ENCODE data around the gene TANC1. TPM values are rescaled to one million over a fixed set of nuclear protein-coding genes. Genes with fewer than 3 reads are reported as not detected.

The TANC1 gene
- total and polyA plus RNA-seq, 2 of the 4 experiments (the other 2 are of a cell fraction) = 10.2 to 12.9 TPM

GRCh38 chr2:159183346-159183745 is 214.9 kb downstream of the TANC1 start:
- H4K91ac ChIP-seq (ENCODE audit: insufficient read depth, low read depth, low read length) = no peak overlapping the region
- no peak overlapping the region for H4K8ac ChIP-seq (ENCODE audit: low read depth in 2 of 2, low read length in 2 of 2)
- H2BK15ac ChIP-seq (ENCODE audit: low read depth, low read length) = no peak overlapping the region
- H3K27me3 ChIP-seq (ENCODE audit: control insufficient read depth, insufficient read depth, low read length) = no peaks in the 10 kb centered on the region
- no peaks in the 10 kb centered on the region for H3K9me3 ChIP-seq (ENCODE audit: control insufficient read depth, insufficient read depth, low read length)
- peaks cover 24% of the 10 kb centered on the region for H3K9me1 ChIP-seq (ENCODE audit: insufficient read depth, low read length)
- H3K4me2 ChIP-seq (ENCODE audit: low read depth, low read length) = no peak overlapping the region
- H2BK5ac ChIP-seq (ENCODE audit: low read depth, low read length, poor library complexity, severe bottlenecking) = no peak overlapping the region
- no peak overlapping the region for H2AFZ ChIP-seq (replicated peaks; ENCODE audit: low read length, poor library complexity)
- H3K9ac ChIP-seq (ENCODE audit: low read depth, low read length) = no peak overlapping the region
- ChIA-PET CTCF (no interaction called here), POLR2A (ENCODE audit: unreplicated experiment) (no interaction called here)
- H3K36me3 ChIP-seq (ENCODE audit: control insufficient read depth, insufficient read depth, low read length) = peaks cover 55% of the 10 kb centered on the region
- no peak overlapping the region for H2BK120ac ChIP-seq (ENCODE audit: low read depth, low read length)
- H3K23ac ChIP-seq (ENCODE audit: low read depth, low read length) = no peak overlapping the region
- intact Hi-C loops (cut with micrococcal nuclease) = no loop called here
- H2AK9ac ChIP-seq (replicated peaks; ENCODE audit: low read depth, low read length, poor library complexity) = no peak overlapping the region
- H2AK5ac ChIP-seq (ENCODE audit: low read depth, low read length) = no peak overlapping the region
- peaks cover 6% of the 10 kb centered on the region for H4K20me1 ChIP-seq (ENCODE audit: insufficient read depth, low read length)
- 86% methylated on average over 8 of the region's 9 CpGs; no CpG with 5 or more reads in 1 of the 2 experiments for WGBS, 2 experiments (ENCODE audit: extremely low coverage in 2 of 2, insufficient read length in 1 of 2)
- dilution Hi-C loops (cut with HindIII; ENCODE audit: low sequenced_read_pairs, unreplicated experiment) = no loop called here
- no peak overlapping the region for H3K56ac ChIP-seq (ENCODE audit: extremely low read depth, insufficient read depth, low read length)
- ATAC-seq (ENCODE audit: low read depth) = no peak
- no peak overlapping the region for H3K4ac ChIP-seq (ENCODE audit: low read depth, low read length)
- DNase-seq = no peak
- no peak overlapping the region for H3K27ac ChIP-seq (ENCODE audit: insufficient read depth, low read length)
- peaks cover 5% of the 10 kb centered on the region for H3K4me1 ChIP-seq (ENCODE audit: control insufficient read depth, insufficient read depth, low read length)
- no TSS peak for BruUV-seq (replicated peaks)
- no peak overlapping the region for H3K14ac ChIP-seq (replicated peaks; ENCODE audit: low read depth, low read length)
- H4K5ac ChIP-seq (ENCODE audit: low read depth, low read length) = no peak overlapping the region
- in situ Hi-C loops (cut with MboI; ENCODE audit: low sequenced_read_pairs) = no loop called here
- no peak overlapping the region for H3K4me3 ChIP-seq (ENCODE audit: insufficient read depth, low read depth, low read length)
- no peak overlapping the region for H3K18ac ChIP-seq (ENCODE audit: low read depth, low read length)
- H3K79me1 ChIP-seq (ENCODE audit: low read depth in 1 of 2, low read length in 2 of 2) = peaks cover 0 to 25% of the 10 kb centered on the region in 2 experiments; a peak in 3 of 4 replicates
- no peak overlapping the region for H2BK20ac ChIP-seq (ENCODE audit: low read depth, low read length)
- TF ChIP-seq POLR2A (IDR thresholded peaks at IDR 0.05; ENCODE audit: low read depth, low read length) (no peak), MAZ (IDR thresholded peaks at IDR 0.05; ENCODE audit: borderline replicate concordance, low read depth, low read length) (no peak), BHLHE40 (IDR thresholded peaks at IDR 0.05; ENCODE audit: low read depth, low read length) (no peak), RCOR1 (IDR thresholded peaks at IDR 0.05; ENCODE audit: insufficient replicate concordance, low read length) (no peak), USF2 (IDR thresholded peaks at IDR 0.05; ENCODE audit: low read depth, low read length) (no peak), SMC3 (IDR thresholded peaks at IDR 0.05; ENCODE audit: low read depth, low read length) (no peak), MAFK (IDR thresholded peaks at IDR 0.05; ENCODE audit: low read depth, low read length) (no peak), NFE2L2 (IDR thresholded peaks at IDR 0.05; ENCODE audit: low read depth, low read length) (no peak), MXI1 (IDR thresholded peaks at IDR 0.05; ENCODE audit: borderline replicate concordance, low read depth, low read length) (no peak), FOS (IDR thresholded peaks at IDR 0.05; ENCODE audit: low read depth, low read length) (no peak), CTCF (conservative IDR thresholded peaks at IDR 0.05; ENCODE audit: low read depth, low read length) (no peak), CHD1 (IDR thresholded peaks at IDR 0.05; ENCODE audit: low read depth, low read length) (no peak), CEBPB (IDR thresholded peaks at IDR 0.05; ENCODE audit: low read depth, low read length) (no peak), RAD21 (IDR thresholded peaks at IDR 0.05; ENCODE audit: low read length) (no peak), RFX5 (IDR thresholded peaks at IDR 0.05; ENCODE audit: low read depth, low read length) (no peak), ELK1 (IDR thresholded peaks at IDR 0.05; ENCODE audit: borderline replicate concordance, low read depth, low read length) (no peak)

Data from IMR-90 (cell line).